Measurements from ENCODE around the gene SCAMP5.

SCAMP5 gene

GRCh38 chr15:75065851-75066509, 70.6 kb downstream of the SCAMP5 start:
- in situ Hi-C loops (cut with MboI; ENCODE audit: low sequenced_read_pairs, unreplicated experiment) = no loop called here

GRCh38 chr15:75067123-75067830, 71.9 kb downstream of the SCAMP5 start:
- no peak for TF ChIP-seq CTCF (IDR thresholded peaks at IDR 0.05; ENCODE audit: borderline replicate concordance, control extremely low read depth, extremely low read depth, insufficient read depth, missing control alignments)
- in situ Hi-C loops (cut with MboI; ENCODE audit: low sequenced_read_pairs, unreplicated experiment) = no loop called here
- no peak for DNase-seq (ENCODE audit: low spot score)

More at GRCh38 chr15:75065851-75066509, 70.6 kb downstream of the SCAMP5 start:
- no peak for DNase-seq (ENCODE audit: low spot score)
- no peak for TF ChIP-seq CTCF (IDR thresholded peaks at IDR 0.05; ENCODE audit: borderline replicate concordance, control extremely low read depth, extremely low read depth, insufficient read depth, missing control alignments)

- DNase-seq (ENCODE audit: low spot score) = no peak
- TF ChIP-seq CTCF (IDR thresholded peaks at IDR 0.05; ENCODE audit: borderline replicate concordance, control extremely low read depth, extremely low read depth, insufficient read depth, missing control alignments) = no peak
- in situ Hi-C loops (cut with MboI; ENCODE audit: low sequenced_read_pairs, unreplicated experiment) = no loop called here
Measured at GRCh38 chr15:75068748-75069147, 73.4 kb downstream of the SCAMP5 start.

- TF ChIP-seq CTCF (IDR thresholded peaks at IDR 0.05; ENCODE audit: borderline replicate concordance, control extremely low read depth, extremely low read depth, insufficient read depth, missing control alignments) = no peak
- peak; percentile 76 for DNase-seq (ENCODE audit: low spot score)
- in situ Hi-C loops (cut with MboI; ENCODE audit: low sequenced_read_pairs, unreplicated experiment) = no loop called here
Measured at GRCh38 chr15:75069301-75069925, 74.0 kb downstream of the SCAMP5 start.

- TF ChIP-seq CTCF (IDR thresholded peaks at IDR 0.05; ENCODE audit: borderline replicate concordance, control extremely low read depth, extremely low read depth, insufficient read depth, missing control alignments) = no peak
- no peak for DNase-seq (ENCODE audit: low spot score)
- in situ Hi-C loops (cut with MboI; ENCODE audit: low sequenced_read_pairs, unreplicated experiment) = no loop called here
Measured at GRCh38 chr15:75070674-75071073, 75.3 kb downstream of the SCAMP5 start.
